ENCODE data around the gene INTS1.

INTS1 gene

GRCh38 chr7:1539882-1540775 lies 35.9 kb upstream of the INTS1 start:
- no peak for TF ChIP-seq POLR2AphosphoS5 (IDR thresholded peaks at IDR 0.05; ENCODE audit: low read depth, low read length)
- no peak for TF ChIP-seq TAF1 (IDR thresholded peaks at IDR 0.05; ENCODE audit: borderline replicate concordance, low read depth, low read length)
- no peak for TF ChIP-seq POLR2A (IDR thresholded peaks at IDR 0.05; ENCODE audit: low read depth, low read length)
- FAIRE-seq (no peak), DNase-seq (ENCODE audit: insufficient read length) (no peak)

- DNase-seq (ENCODE audit: insufficient read length) (no peak), FAIRE-seq (no peak)
- no peak for TF ChIP-seq POLR2AphosphoS5 (IDR thresholded peaks at IDR 0.05; ENCODE audit: low read depth, low read length)
Observed at GRCh38 chr7:1539181-1539881, 35.1 kb upstream of the INTS1 start.

DNA sequence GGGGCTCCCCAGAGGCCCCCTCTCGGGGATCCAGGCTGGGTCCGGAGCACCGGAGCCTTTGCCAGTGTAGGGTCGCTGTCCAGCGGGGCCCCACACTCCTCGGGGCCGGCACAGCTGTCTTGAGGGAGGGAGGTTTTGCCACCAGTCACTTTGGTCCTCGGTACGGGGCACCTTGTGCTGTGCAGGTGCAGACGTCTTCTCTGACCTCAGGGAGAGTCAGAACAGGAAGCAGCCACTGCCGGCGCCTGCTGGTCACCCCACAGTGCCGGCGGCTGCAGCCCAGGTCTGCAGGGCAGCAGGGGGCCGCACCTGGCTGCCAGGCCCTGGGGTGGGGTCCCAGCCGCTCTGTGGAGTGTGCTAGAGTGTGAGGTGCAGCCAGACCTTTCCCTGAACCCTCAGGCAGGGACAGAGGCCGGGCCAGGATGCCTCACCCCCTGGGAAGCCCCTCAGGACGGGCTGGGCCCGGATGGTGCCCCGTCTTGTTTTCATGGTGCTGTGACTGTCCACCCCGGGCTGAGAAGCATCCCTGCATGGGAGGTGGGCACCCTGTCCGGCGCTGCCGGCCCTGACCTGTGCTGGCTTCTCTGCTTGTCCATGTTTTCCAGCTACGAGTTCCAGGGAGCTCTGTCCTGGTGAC lies 34.5 kb upstream of the INTS1 start:
- TF ChIP-seq TAF1 (IDR thresholded peaks at IDR 0.05; ENCODE audit: borderline replicate concordance, low read depth, low read length) (no peak), POLR2A (IDR thresholded peaks at IDR 0.05; ENCODE audit: low read depth, low read length) (no peak), POLR2AphosphoS5 (IDR thresholded peaks at IDR 0.05; ENCODE audit: low read depth, low read length) (no peak)
- no peak for DNase-seq (ENCODE audit: insufficient read length)
- FAIRE-seq, result no peak

DNA sequence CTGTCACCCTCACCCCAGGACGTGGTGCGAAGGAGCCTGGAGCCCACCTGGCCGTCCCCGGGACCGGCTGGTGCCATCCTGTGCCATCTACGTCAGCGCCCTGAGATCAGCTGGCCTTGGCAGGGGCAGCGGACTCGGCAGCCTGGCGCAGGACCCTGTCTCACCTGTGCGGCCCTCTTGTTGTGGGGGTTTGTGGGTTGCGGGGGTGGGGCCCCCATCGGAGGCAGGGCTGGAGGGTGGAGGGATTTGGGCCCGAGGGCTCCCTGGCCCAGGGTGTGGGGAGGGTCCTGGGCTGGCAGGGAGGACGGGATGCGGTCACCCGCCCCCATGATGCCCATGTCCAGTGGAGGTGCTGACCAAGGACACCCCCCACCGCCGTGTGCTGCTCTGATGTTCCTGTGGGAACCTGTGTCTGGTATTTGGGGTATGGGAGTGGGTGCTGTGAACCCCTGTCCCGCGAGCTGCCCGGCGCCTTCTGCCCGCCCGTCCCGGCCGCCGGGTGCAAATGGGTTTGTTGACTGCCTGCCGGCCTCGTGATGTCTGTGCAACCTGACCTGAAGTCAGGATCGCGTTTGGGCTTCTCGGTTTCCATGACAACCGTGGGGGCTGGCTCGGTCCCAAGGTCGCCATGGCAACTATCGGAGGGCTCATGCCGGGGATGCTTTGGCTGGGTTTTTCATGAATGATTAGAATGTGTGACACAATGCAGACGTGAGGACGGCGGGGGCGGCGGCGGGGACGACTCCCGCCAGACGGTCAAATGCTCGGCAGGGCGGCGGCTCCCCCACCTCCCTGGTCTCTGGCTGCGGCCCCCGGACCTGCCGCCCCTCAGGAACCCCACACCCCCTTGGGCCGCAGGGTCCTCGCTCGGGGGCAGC lies 33.6 kb upstream of the INTS1 start:
- DNase-seq (ENCODE audit: insufficient read length), result no peak
- no peak for FAIRE-seq

DNA sequence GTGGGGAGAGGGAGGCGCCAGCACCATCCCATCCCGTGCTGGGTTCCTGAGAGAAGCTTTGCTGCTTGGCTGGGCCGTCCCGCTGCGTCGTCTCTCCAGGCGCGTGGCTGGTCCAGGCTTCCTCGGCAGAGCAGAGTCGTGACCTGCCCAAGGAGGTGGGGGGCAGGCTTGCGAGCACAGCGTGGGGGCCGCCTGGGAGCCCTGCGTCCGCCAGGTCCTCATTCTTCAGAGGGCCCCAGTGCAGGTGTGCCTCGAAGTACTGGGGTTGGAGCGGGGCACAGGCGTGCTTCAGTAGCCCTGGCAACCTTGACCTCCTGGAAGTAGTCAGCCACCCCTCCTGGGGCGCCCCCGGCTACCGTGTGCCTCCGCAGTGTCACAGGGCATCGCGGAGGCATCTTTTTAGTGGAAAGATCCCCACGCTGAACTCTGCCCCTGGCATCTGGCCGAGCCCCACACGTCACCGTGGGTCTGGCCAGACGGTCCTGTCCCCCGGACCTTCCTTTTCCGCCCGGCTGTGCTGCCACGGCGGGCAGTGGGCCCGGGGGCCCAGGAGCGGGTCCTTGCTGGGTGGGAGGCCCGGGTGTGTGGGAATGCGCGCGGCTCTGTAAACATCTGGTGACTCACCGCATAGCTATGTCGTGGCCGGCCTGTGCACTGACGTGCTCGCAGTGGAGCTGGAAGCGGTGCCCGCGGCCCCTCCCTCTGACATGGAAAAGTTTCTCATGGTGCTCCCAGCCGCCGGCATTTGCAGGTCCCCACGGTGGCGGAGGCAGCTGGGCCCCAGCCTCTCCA lies 32.8 kb upstream of the INTS1 start:
- TF ChIP-seq POLR2AphosphoS5 (IDR thresholded peaks at IDR 0.05; ENCODE audit: low read depth, low read length), result no peak
- no peak for TF ChIP-seq TAF1 (IDR thresholded peaks at IDR 0.05; ENCODE audit: borderline replicate concordance, low read depth, low read length)
- no peak for TF ChIP-seq POLR2A (IDR thresholded peaks at IDR 0.05; ENCODE audit: low read depth, low read length)
- FAIRE-seq, result no peak
- no peak for DNase-seq (ENCODE audit: insufficient read length)

More for the DNA sequence above, 33.6 kb upstream of the INTS1 start:
- no peak for TF ChIP-seq TAF1 (IDR thresholded peaks at IDR 0.05; ENCODE audit: borderline replicate concordance, low read depth, low read length)
- no peak for TF ChIP-seq POLR2AphosphoS5 (IDR thresholded peaks at IDR 0.05; ENCODE audit: low read depth, low read length)
- no peak for TF ChIP-seq POLR2A (IDR thresholded peaks at IDR 0.05; ENCODE audit: low read depth, low read length)

DNA sequence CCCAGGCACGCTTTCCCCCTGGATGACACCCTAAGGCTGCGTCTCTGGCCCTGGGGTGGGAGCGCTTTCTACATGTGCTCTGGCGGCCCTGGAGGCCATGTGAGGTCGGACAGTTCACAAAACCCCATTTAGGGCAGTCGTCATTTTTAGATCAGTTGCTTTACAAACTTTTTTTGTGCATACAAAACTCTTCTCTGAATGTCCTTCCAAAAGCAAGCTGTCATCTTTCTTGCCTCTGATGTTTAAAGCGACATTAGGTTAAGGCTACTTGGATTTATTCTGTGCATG lies 32.2 kb upstream of the INTS1 start:
- no peak for FAIRE-seq
- TF ChIP-seq POLR2A (IDR thresholded peaks at IDR 0.05; ENCODE audit: low read depth, low read length) (no peak), POLR2AphosphoS5 (IDR thresholded peaks at IDR 0.05; ENCODE audit: low read depth, low read length) (no peak)
- DNase-seq (ENCODE audit: insufficient read length), result no peak

DNA sequence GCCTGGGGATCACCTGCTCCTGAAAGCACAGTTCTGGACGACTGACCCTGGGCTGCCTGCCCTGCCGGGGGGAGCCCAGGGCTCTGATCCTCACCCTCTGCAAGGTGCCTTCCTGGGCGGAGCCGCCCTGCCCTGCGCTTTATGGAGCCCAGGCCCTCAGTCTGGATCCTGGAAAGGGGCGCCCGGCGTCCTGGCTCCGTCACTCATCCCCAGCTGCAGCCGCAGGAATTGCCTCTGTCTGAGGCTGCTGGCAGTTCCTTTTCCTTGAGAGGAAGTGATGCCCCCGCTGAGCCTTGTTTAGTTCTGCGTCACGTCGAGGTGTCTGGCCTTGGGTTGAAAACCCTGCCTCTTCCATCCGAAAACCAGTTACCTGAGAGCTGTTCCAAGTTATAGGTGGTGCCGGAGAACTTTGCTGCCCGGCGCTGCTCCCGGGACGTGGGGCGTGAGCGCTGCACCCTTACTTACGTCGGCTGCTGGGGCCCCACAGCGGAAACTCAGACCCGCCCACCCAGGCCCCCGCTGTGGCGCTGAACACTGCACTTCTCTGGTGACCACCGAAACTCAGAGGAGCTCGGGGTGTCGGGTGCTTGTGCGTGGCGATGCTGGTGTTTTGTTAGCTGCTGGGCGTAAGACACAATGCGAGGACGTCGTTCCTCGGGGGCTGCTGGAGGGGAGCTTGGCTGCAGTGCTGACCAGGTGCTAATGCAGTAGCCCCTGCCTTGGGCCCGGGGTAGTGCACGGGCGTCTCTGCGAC lies 31.7 kb upstream of the INTS1 start:
- FAIRE-seq (no peak), DNase-seq (ENCODE audit: insufficient read length) (no peak)
- no peak for TF ChIP-seq TAF1 (IDR thresholded peaks at IDR 0.05; ENCODE audit: borderline replicate concordance, low read depth, low read length)
- no peak for TF ChIP-seq POLR2AphosphoS5 (IDR thresholded peaks at IDR 0.05; ENCODE audit: low read depth, low read length)
- no peak for TF ChIP-seq POLR2A (IDR thresholded peaks at IDR 0.05; ENCODE audit: low read depth, low read length)

DNA sequence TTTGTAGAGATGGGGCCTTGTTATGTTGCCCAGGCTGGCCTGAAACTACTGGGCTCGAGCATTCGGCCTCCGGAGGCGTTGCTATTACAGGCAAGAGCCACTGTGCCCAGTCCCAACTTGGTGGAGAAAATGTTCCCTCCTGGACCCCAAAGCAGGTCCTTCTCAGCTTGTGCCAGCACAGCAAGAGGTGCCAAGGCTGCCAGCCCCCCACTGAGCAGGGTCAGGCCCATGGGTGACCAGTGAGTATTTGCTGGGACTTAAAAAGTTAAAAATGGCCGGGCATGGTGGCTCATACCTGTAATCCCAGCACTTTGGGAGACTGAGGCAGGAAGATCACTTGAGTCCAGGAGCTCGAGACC lies 30.9 kb upstream of the INTS1 start:
- DNase-seq (ENCODE audit: insufficient read length), result no peak
- no peak for TF ChIP-seq POLR2AphosphoS5 (IDR thresholded peaks at IDR 0.05; ENCODE audit: low read depth, low read length)
- no peak for TF ChIP-seq TAF1 (IDR thresholded peaks at IDR 0.05; ENCODE audit: borderline replicate concordance, low read depth, low read length)
- no peak for TF ChIP-seq POLR2A (IDR thresholded peaks at IDR 0.05; ENCODE audit: low read depth, low read length)
- no peak for FAIRE-seq

DNA sequence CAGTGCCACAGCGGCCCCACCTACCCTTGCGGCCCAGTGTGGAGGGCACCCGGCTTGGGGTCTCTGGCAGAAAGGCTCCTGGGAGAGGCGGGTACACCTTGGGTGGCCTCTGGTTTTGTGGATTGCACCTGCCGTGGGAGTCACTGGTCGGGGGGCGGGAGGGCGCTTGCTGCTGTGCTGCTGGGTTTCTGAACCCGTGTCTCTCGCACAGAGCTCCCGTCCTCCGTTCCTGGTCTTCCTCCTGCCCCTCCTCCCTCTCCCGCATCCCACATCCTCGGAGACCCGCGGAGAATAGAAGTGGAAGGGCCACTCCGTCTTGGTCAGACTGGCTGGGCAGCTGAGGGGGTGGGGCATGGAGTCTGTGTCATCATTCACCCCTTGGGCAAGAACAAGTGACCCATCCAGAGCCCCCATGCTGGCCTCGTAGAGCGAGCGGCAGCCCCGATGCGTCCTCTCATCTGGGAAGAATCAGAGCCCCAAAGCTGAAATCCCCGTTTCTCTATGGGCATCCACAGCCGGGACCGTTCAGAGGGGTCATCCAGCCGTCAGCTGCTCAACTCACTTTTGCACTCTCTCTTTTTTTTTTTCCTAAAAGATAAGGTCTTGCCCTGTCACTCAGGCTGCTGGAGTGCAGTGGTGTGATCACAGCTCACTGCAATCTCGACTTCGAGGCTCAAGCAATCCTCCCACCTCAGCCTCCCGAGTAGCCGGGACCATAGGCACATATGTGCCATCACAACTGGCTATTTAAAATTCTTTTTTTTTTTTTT lies 30.3 kb upstream of the INTS1 start:
- FAIRE-seq (no peak), DNase-seq (ENCODE audit: insufficient read length) (no peak)
- TF ChIP-seq POLR2A (IDR thresholded peaks at IDR 0.05; ENCODE audit: low read depth, low read length), result no peak

All from GM12892 (cell line).